ENCODE results near the gene RNF126.
A peak's percentile ranks its signal among the peaks of the same experiment; 100 is the strongest.

Gene RNF126

GRCh38 chr19:610071-610800 is 52.8 kb downstream of the RNF126 start:
- Histone ChIP-seq H3K79me1 (ENCODE audit: low read depth, low read length) (no peaks in the 10 kb centered on the region), H4K91ac (ENCODE audit: low read depth, low read length, poor library complexity) (no peak overlapping the region), H4K8ac (ENCODE audit: low read depth, low read length) (no peak overlapping the region), H3K14ac (ENCODE audit: low read length) (no peak overlapping the region), H3K36me3 (replicated peaks in 1 of 2; ENCODE audit: control insufficient read depth in 2 of 2, insufficient read depth in 2 of 2, low read length in 2 of 2) (peaks cover 9 to 14% of the 10 kb centered on the region in 2 donors), H3K23ac (ENCODE audit: low read depth, low read length, poor library complexity) (no peak overlapping the region), H3K4me1 (ENCODE audit: control insufficient read depth in 2 of 2, insufficient read depth in 1 of 2, low read depth in 1 of 2, low read length in 2 of 2) (peaks cover 0 to 5% of the 10 kb centered on the region in 2 donors), H2BK15ac (ENCODE audit: low read length) (no peak overlapping the region), H2AK5ac (ENCODE audit: low read depth, low read length) (no peak overlapping the region), H2BK5ac (ENCODE audit: low read length) (no peak overlapping the region), H3K4ac (ENCODE audit: low read length) (no peak overlapping the region), H2BK12ac (ENCODE audit: low read length) (peak overlapping the region; percentile 10), H2BK120ac (ENCODE audit: low read depth, low read length) (no peak overlapping the region), H3K9ac (ENCODE audit: low read depth, low read length, poor library complexity) (peak overlapping the region; percentile 44), H3K27ac (replicated peaks; ENCODE audit: low read length) (no peak overlapping the region), H3K4me3 (ENCODE audit: low read length in 2 of 2) (peak overlapping the region in 1 of 2 donors; percentile 6), H3K9me3 (replicated peaks in 1 of 2; ENCODE audit: control insufficient read depth in 2 of 2, insufficient read depth in 1 of 2, low read depth in 1 of 2, low read length in 2 of 2) (no peaks in the 10 kb centered on the region), H3K4me2 (ENCODE audit: insufficient read depth, low read length, poor library complexity, severe bottlenecking) (no peak overlapping the region), H3K27me3 (ENCODE audit: control insufficient read depth in 3 of 3, insufficient read depth in 3 of 3, low read depth in 1 of 3, low read length in 3 of 3) (no peaks in the 10 kb centered on the region), H2AFZ (ENCODE audit: low read length) (peak overlapping the region; percentile 80), H3K18ac (ENCODE audit: low read length) (no peak overlapping the region)
- no CpG with 5 or more reads among the region's 38 CpGs for WGBS, 2 donors (ENCODE audit: extremely low coverage in 2 of 2, insufficient read length in 2 of 2, insufficient replicate concordance in 1 of 2)
- DNase-seq (ENCODE audit: low spot score): no peak

DNA sequence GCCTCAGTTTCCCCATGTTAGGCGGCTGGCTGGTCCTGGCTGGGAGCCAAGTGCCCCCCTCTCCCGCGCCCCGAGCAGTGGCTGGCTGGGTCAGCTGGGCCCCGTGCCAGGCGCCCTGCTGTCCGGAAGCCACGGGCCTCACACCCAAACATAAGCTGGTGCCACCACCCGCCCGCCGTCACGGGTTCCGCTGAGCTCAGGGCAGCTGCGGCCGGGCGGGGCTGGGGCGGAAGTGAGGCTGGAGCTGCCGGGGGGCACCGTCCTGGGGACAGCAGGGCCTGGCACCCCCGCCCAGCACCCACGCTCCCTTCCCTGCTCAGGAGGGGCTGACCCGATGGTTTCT is 54.0 kb downstream of the RNF126 start:
- no peak overlapping the region for H2BK15ac ChIP-seq (ENCODE audit: low read length)
- H3K18ac ChIP-seq (ENCODE audit: low read length): no peak overlapping the region
- H2AFZ ChIP-seq (ENCODE audit: low read length): no peak overlapping the region
- no peak overlapping the region for H2BK12ac ChIP-seq (ENCODE audit: low read length)
- no peaks in the 10 kb centered on the region for H3K79me1 ChIP-seq (ENCODE audit: low read depth, low read length)
- no peak overlapping the region for H3K9ac ChIP-seq (ENCODE audit: low read depth, low read length, poor library complexity)
- no peaks in the 10 kb centered on the region for H3K27me3 ChIP-seq (ENCODE audit: control insufficient read depth in 3 of 3, insufficient read depth in 3 of 3, low read depth in 1 of 3, low read length in 3 of 3)
- H3K14ac ChIP-seq (ENCODE audit: low read length): no peak overlapping the region
- no peak overlapping the region for H4K8ac ChIP-seq (ENCODE audit: low read depth, low read length)
- H2BK120ac ChIP-seq (ENCODE audit: low read depth, low read length): no peak overlapping the region
- H4K91ac ChIP-seq (ENCODE audit: low read depth, low read length, poor library complexity): no peak overlapping the region
- H3K36me3 ChIP-seq (replicated peaks in 1 of 2; ENCODE audit: control insufficient read depth in 2 of 2, insufficient read depth in 2 of 2, low read length in 2 of 2): peaks cover 2 to 3% of the 10 kb centered on the region in 2 donors
- H3K23ac ChIP-seq (ENCODE audit: low read depth, low read length, poor library complexity): no peak overlapping the region
- H3K4me2 ChIP-seq (ENCODE audit: insufficient read depth, low read length, poor library complexity, severe bottlenecking): no peak overlapping the region
- H3K27ac ChIP-seq (replicated peaks; ENCODE audit: low read length): no peak overlapping the region
- no peak for DNase-seq (ENCODE audit: low spot score)
- H3K4ac ChIP-seq (ENCODE audit: low read length): no peak overlapping the region
- peaks cover 2 to 5% of the 10 kb centered on the region in 2 donors for H3K4me1 ChIP-seq (ENCODE audit: control insufficient read depth in 2 of 2, insufficient read depth in 1 of 2, low read depth in 1 of 2, low read length in 2 of 2)
- H3K4me3 ChIP-seq (ENCODE audit: low read length in 2 of 2): no peak overlapping the region
- no peaks in the 10 kb centered on the region for H3K9me3 ChIP-seq (replicated peaks in 1 of 2; ENCODE audit: control insufficient read depth in 2 of 2, insufficient read depth in 1 of 2, low read depth in 1 of 2, low read length in 2 of 2)
- H2BK5ac ChIP-seq (ENCODE audit: low read length): no peak overlapping the region
- peak overlapping the region; percentile 63 for H2AK5ac ChIP-seq (ENCODE audit: low read depth, low read length)
- WGBS, 2 donors (ENCODE audit: extremely low coverage in 2 of 2, insufficient read length in 2 of 2, insufficient replicate concordance in 1 of 2): no CpG with 5 or more reads among the region's 22 CpGs

DNA sequence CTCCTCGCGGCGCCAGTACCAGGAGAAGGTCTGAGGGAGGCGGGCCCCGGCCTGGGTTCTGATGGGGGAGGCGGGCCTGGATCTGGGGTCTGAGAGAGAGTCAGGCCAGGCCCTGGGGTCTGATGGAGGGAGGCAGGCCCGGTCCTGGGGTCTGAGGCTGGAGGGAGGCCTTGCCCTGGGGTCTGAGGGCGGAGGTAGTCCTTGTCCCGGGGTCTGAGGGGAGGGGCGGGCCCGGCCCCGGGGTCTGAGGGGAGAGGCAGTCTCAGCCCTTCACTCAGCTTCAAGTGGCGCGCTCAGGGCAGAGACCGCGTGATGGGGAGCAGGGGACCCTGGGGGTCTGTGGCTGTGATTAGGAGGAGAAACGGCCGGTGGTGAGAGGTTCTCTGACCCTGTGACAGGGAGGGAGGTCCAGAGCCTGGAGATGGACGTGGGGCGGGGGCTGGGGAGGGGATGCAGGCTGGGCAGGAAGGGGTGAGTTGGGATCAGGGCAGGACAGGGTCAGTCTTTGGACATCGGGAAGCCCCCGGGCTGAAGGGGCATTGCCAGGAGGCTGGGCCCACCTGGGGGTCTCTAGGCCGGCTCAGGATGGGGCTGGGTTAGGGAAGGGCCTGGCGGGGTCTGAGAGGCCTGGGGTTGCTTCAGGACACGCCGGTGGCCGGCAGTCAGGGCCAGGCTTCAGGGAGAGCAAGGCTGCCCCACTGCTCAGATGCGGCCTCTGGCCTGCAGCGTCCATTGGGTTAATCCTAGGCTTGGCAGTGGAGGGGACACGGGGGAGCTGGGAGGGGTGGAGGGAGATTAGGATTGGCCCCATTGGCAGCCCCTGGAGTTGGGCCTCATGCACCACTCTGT is 54.6 kb downstream of the RNF126 start:
- DNase-seq (ENCODE audit: low spot score): no peak
- Histone ChIP-seq H3K79me1 (ENCODE audit: low read depth, low read length) (no peaks in the 10 kb centered on the region), H3K23ac (ENCODE audit: low read depth, low read length, poor library complexity) (no peak overlapping the region), H3K4me3 (ENCODE audit: low read length in 2 of 2) (peak overlapping the region in 1 of 2 donors; percentile 70), H3K4ac (ENCODE audit: low read length) (no peak overlapping the region), H3K9me3 (replicated peaks in 1 of 2; ENCODE audit: control insufficient read depth in 2 of 2, insufficient read depth in 1 of 2, low read depth in 1 of 2, low read length in 2 of 2) (no peaks in the 10 kb centered on the region), H3K27me3 (ENCODE audit: control insufficient read depth in 3 of 3, insufficient read depth in 3 of 3, low read depth in 1 of 3, low read length in 3 of 3) (no peaks in the 10 kb centered on the region), H2BK15ac (ENCODE audit: low read length) (no peak overlapping the region), H2BK120ac (ENCODE audit: low read depth, low read length) (no peak overlapping the region), H3K36me3 (replicated peaks in 1 of 2; ENCODE audit: control insufficient read depth in 2 of 2, insufficient read depth in 2 of 2, low read length in 2 of 2) (peaks cover 2 to 3% of the 10 kb centered on the region in 2 donors), H2AK5ac (ENCODE audit: low read depth, low read length) (peak overlapping the region; percentile 63), H3K18ac (ENCODE audit: low read length) (peak overlapping the region; percentile 90), H2AFZ (ENCODE audit: low read length) (no peak overlapping the region), H3K4me1 (ENCODE audit: control insufficient read depth in 2 of 2, insufficient read depth in 1 of 2, low read depth in 1 of 2, low read length in 2 of 2) (peaks cover 2 to 5% of the 10 kb centered on the region in 2 donors), H4K91ac (ENCODE audit: low read depth, low read length, poor library complexity) (no peak overlapping the region), H2BK5ac (ENCODE audit: low read length) (peak overlapping the region; percentile 39), H2BK12ac (ENCODE audit: low read length) (peak overlapping the region; percentile 41), H3K4me2 (ENCODE audit: insufficient read depth, low read length, poor library complexity, severe bottlenecking) (no peak overlapping the region), H4K8ac (ENCODE audit: low read depth, low read length) (no peak overlapping the region), H3K9ac (ENCODE audit: low read depth, low read length, poor library complexity) (peak overlapping the region; percentile 21), H3K27ac (replicated peaks; ENCODE audit: low read length) (no peak overlapping the region), H3K14ac (ENCODE audit: low read length) (no peak overlapping the region)
- WGBS, 2 donors (ENCODE audit: extremely low coverage in 2 of 2, insufficient read length in 2 of 2, insufficient replicate concordance in 1 of 2): no CpG with 5 or more reads among the region's 30 CpGs
